PFSK-1 (cell line): ENCODE measurements around the gene KLF11.

Experiments
- FOXP2 ChIP-seq: optimal IDR thresholded peaks from 2 replicates; pipeline ENCODE3; 2011; ENCODE audit warnings: borderline replicate concordance, control low read depth, inconsistent platforms; ENCODE audit not compliant: insufficient read depth; ENCODE audit errors: extremely low read length, extremely low read depth
- POLR2AphosphoS5 ChIP-seq: IDR thresholded peaks from 2 replicates; pipeline ENCODE4 v1.6.1; 2012; ENCODE audit warnings: low read depth, mild to moderate bottlenecking, control low read depth, low read length, moderate library complexity
- REST ChIP-seq, 2 experiments: IDR thresholded peaks; 2 replicates each; pipeline versions ENCODE4 v1.6.1 to v1.8.0; 2011 to 2012; ENCODE audit warnings: low read depth in 2 of 2, low read length in 2 of 2, control low read depth in 1 of 2, inconsistent platforms in 1 of 2, mild to moderate bottlenecking in 1 of 2, moderate library complexity in 1 of 2; ENCODE audit not compliant: insufficient read depth in 1 of 2
- SIN3A ChIP-seq: IDR thresholded peaks from 2 replicates; pipeline ENCODE4 v1.6.1; 2012; ENCODE audit warnings: mild to moderate bottlenecking, low read length, moderate library complexity, borderline replicate concordance; ENCODE audit not compliant: insufficient read depth
- TAF1 ChIP-seq: IDR thresholded peaks from 2 replicates; pipeline ENCODE4 v1.6.1; 2012; ENCODE audit warnings: low read length, control low read depth, borderline replicate concordance; ENCODE audit not compliant: insufficient read depth

DNA sequence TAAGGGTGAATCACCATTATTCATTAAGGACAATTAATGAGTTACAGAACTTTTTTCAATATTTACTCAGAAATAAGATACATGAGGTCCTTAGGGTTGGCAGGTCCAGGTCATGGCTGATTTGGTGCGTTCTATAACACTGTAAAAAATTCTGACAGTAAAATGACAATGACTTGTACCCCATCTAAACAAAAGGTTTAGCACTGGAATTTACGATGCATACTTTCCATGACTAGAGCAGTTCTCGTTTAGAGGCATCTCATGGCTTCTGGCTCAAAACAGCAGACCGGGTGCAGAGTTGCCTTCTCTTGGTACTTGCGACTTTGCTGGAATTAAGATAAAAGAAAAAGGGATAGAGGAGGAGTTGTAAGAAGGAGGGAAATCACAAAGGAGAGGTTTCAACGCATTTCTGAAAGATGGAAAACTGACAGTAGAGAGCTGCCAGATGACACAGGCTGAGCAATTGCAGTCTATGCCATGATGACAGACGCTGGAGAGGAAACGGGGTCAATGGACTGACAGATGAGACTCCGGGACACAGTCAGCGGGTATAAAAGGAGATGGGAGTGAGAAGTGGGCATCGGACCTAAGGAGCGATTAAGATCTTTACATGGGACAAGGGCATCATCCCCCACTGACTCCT is 41.0 kb downstream of the KLF11 start:
- TF ChIP-seq TAF1 (no peak), POLR2AphosphoS5 (no peak), REST (IDR thresholded peaks at IDR 0.05; ENCODE audit: insufficient read depth in 1 of 2, low read depth in 2 of 2, low read length in 2 of 2) (no peak), SIN3A (no peak), FOXP2 (no peak)
